Activated naive CD8-positive, alpha-beta T cell treated with anti-CD3 and anti-CD28 coated beads, Interleukin-2, amount 10 ng/mL, durations not matched to agents 7 days and 5 days (primary cell): Measurements from ENCODE around the gene RTBDN. TPM values are rescaled to one million over a fixed set of nuclear protein-coding genes. Genes with fewer than 3 reads are reported as not detected.

Source experiments
- ATAC-seq: fragments of 150-1000 bp; cut with Tn5 transposase; one replicate; pipeline ENCODE4 v1.10.0; 2021; ENCODE audit warnings: low read depth, moderate library complexity
- POLR2A ChIA-PET: fragments of 350-600 bp; sonication (Branson Sonifier 250); formaldehyde crosslinking; loops from one replicate; lab custom pipeline; 2021; ENCODE audit warnings: antibody characterized with exemption; lab: Charles Lee
- DNase-seq: peaks from one replicate; pipeline ENCODE4 v3.0.0; 2021
- H3K27ac Mint-ChIP-seq: one replicate; pipeline ENCODE4 v1.8.0; 2022; ENCODE audit warnings: mild to moderate bottlenecking, mixed read lengths
- H3K27me3 Mint-ChIP-seq: one replicate; pipeline ENCODE4 v1.8.0; 2022; ENCODE audit warnings: mild to moderate bottlenecking, moderate library complexity, mixed read lengths
- H3K36me3 Mint-ChIP-seq: one replicate; pipeline ENCODE4 v1.8.0; 2021; ENCODE audit warnings: mild to moderate bottlenecking, mixed read lengths
- H3K4me1 Mint-ChIP-seq: one replicate; pipeline ENCODE4 v1.8.0; 2021; ENCODE audit warnings: mixed read lengths
- H3K4me3 Mint-ChIP-seq: one replicate; pipeline ENCODE4 v1.8.0; 2022; ENCODE audit warnings: mild to moderate bottlenecking, moderate library complexity, mixed read lengths
- H3K9me3 Mint-ChIP-seq: one replicate; pipeline ENCODE4 v1.8.0; 2021; ENCODE audit warnings: mixed read lengths
- total RNA-seq, 2 experiments: library from RNA; stranded (reverse); gene quantifications; one replicate each; pipeline ENCODE4 v1.2.3, GENCODE V29; 2021

Gene RTBDN
- total RNA-seq, 2 experiments from 2014 or later = not detected

GRCh38 chr19:12843999-12844732 is 9.8 kb upstream of the RTBDN start:
- Mint-ChIP-seq H3K27me3 (peaks cover 48% of the 10 kb centered on the region), H3K4me1 (peaks cover 16% of the 10 kb centered on the region), H3K36me3 (no peaks in the 10 kb centered on the region), H3K9me3 (no peaks in the 10 kb centered on the region), H3K27ac (no peak overlapping the region), H3K4me3 (no peak overlapping the region)
- DNase-seq (no peak), ATAC-seq (no peak)
- POLR2A ChIA-PET = no interaction called here

- H3K4me1 Mint-ChIP-seq = peaks cover 18% of the 10 kb centered on the region
- no peaks in the 10 kb centered on the region for H3K36me3 Mint-ChIP-seq
- H3K4me3 Mint-ChIP-seq = no peak overlapping the region
- no peak overlapping the region for H3K27ac Mint-ChIP-seq
- ATAC-seq (no peak), DNase-seq (no peak)
- H3K27me3 Mint-ChIP-seq = peaks cover 56% of the 10 kb centered on the region
- POLR2A ChIA-PET = no interaction called here
- H3K9me3 Mint-ChIP-seq = no peaks in the 10 kb centered on the region
Observed at GRCh38 chr19:12843328-12843727, 8.9 kb upstream of the RTBDN start.

GRCh38 chr19:12842511-12842910 is 8.1 kb upstream of the RTBDN start:
- POLR2A ChIA-PET = interaction anchor here (0.6 kb wide), 1 partner anchor 1977 kb away, joined by 4 read pairs; no protein-coding TSS in a partner anchor
- Mint-ChIP-seq H3K4me3 (no peak overlapping the region), H3K27ac (no peak overlapping the region), H3K27me3 (peaks cover 62% of the 10 kb centered on the region), H3K4me1 (peaks cover 17% of the 10 kb centered on the region), H3K36me3 (no peaks in the 10 kb centered on the region), H3K9me3 (no peaks in the 10 kb centered on the region)
- no peak for DNase-seq
- no peak for ATAC-seq

GRCh38 chr19:12841094-12841493 is 6.7 kb upstream of the RTBDN start:
- Mint-ChIP-seq H3K4me3 (peak overlapping the region; percentile 64), H3K36me3 (no peaks in the 10 kb centered on the region), H3K27ac (no peak overlapping the region), H3K9me3 (no peaks in the 10 kb centered on the region), H3K27me3 (peaks cover 67% of the 10 kb centered on the region), H3K4me1 (peaks cover 17% of the 10 kb centered on the region)
- DNase-seq (peak; percentile 49), ATAC-seq (no peak)
- POLR2A ChIA-PET = no interaction called here

GRCh38 chr19:12840091-12841079 is 6.0 kb upstream of the RTBDN start:
- peaks cover 74% of the 10 kb centered on the region for H3K27me3 Mint-ChIP-seq
- no peaks in the 10 kb centered on the region for H3K9me3 Mint-ChIP-seq
- POLR2A ChIA-PET = no interaction called here
- DNase-seq (peak; percentile 66), ATAC-seq (peak; percentile 11)
- H3K4me3 Mint-ChIP-seq = peak overlapping the region; percentile 64
- H3K36me3 Mint-ChIP-seq = no peaks in the 10 kb centered on the region
- peaks cover 17% of the 10 kb centered on the region for H3K4me1 Mint-ChIP-seq
- no peak overlapping the region for H3K27ac Mint-ChIP-seq

GRCh38 chr19:12838886-12839756 is 4.7 kb upstream of the RTBDN start:
- Mint-ChIP-seq H3K9me3 (no peaks in the 10 kb centered on the region), H3K27me3 (peaks cover 76% of the 10 kb centered on the region), H3K27ac (peak overlapping the region; percentile 43), H3K36me3 (no peaks in the 10 kb centered on the region), H3K4me1 (peaks cover 19% of the 10 kb centered on the region), H3K4me3 (peak overlapping the region; percentile 74)
- no peak for DNase-seq
- POLR2A ChIA-PET = no interaction called here
- ATAC-seq = no peak

- H3K36me3 Mint-ChIP-seq = no peaks in the 10 kb centered on the region
- H3K27me3 Mint-ChIP-seq = peaks cover 78% of the 10 kb centered on the region
- peak; percentile 73 for ATAC-seq
- peak within 1 kb of the TSS; percentile 43 for H3K27ac Mint-ChIP-seq
- peak; percentile 82 for DNase-seq
- POLR2A ChIA-PET = no interaction called here
- no peaks in the 10 kb centered on the region for H3K9me3 Mint-ChIP-seq
- H3K4me3 Mint-ChIP-seq = peak within 1 kb of the TSS; percentile 74
- H3K4me1 Mint-ChIP-seq = peaks cover 20% of the 10 kb centered on the region
Observed at GRCh38 chr19:12838182-12838885, 4.0 kb upstream of the RTBDN start, which contains the start of gene MAST1. Gene MAST1, plus strand, starts transcription at chr19:12838515. Its CDS starts 58 bp downstream, at chr19:12838573.

GRCh38 chr19:12837225-12837624 is 2.8 kb upstream of the RTBDN start:
- Mint-ChIP-seq H3K4me1 (peaks cover 25% of the 10 kb centered on the region), H3K27ac (no peak overlapping the region), H3K36me3 (no peaks in the 10 kb centered on the region), H3K4me3 (no peak overlapping the region), H3K9me3 (no peaks in the 10 kb centered on the region), H3K27me3 (peaks cover 83% of the 10 kb centered on the region)
- ATAC-seq (no peak), DNase-seq (no peak)
- POLR2A ChIA-PET = no interaction called here

GRCh38 chr19:12836529-12836863 is 2.1 kb upstream of the RTBDN start:
- Mint-ChIP-seq H3K36me3 (no peaks in the 10 kb centered on the region), H3K27ac (no peak overlapping the region)

GRCh38 chr19:12834976-12835757 is 788 bp upstream of the RTBDN start:
- no peaks in the 10 kb centered on the region for H3K36me3 Mint-ChIP-seq
- H3K27ac Mint-ChIP-seq = no peak overlapping the region
- peaks cover 15% of the 10 kb centered on the region for H3K4me1 Mint-ChIP-seq
- POLR2A ChIA-PET = interaction anchor here (1.2 kb wide), 1 partner anchor 16 kb away, joined by 3 read pairs; no protein-coding TSS in a partner anchor
- peak; percentile 42 for DNase-seq
- ATAC-seq = no peak
- H3K4me3 Mint-ChIP-seq = no peak overlapping the region
- no peaks in the 10 kb centered on the region for H3K9me3 Mint-ChIP-seq
- H3K27me3 Mint-ChIP-seq = peaks cover 81% of the 10 kb centered on the region

More at GRCh38 chr19:12836529-12836863, 2.1 kb upstream of the RTBDN start:
- H3K4me3 Mint-ChIP-seq = no peak overlapping the region
- peaks cover 85% of the 10 kb centered on the region for H3K27me3 Mint-ChIP-seq
- ATAC-seq (no peak), DNase-seq (no peak)
- peaks cover 24% of the 10 kb centered on the region for H3K4me1 Mint-ChIP-seq
- POLR2A ChIA-PET = no interaction called here
- H3K9me3 Mint-ChIP-seq = no peaks in the 10 kb centered on the region

GRCh38 chr19:12833738-12834565 is 427 bp downstream of the RTBDN start:
- DNase-seq (peak; percentile 48), ATAC-seq (no peak)
- POLR2A ChIA-PET = interaction anchor here (1.2 kb wide), 1 partner anchor 15 kb away, joined by 3 read pairs; no protein-coding TSS in a partner anchor
- H3K4me1 Mint-ChIP-seq = peaks cover 9% of the 10 kb centered on the region
- H3K27me3 Mint-ChIP-seq = peaks cover 82% of the 10 kb centered on the region
- peak overlapping the region; percentile 11 for H3K4me3 Mint-ChIP-seq
- no peaks in the 10 kb centered on the region for H3K36me3 Mint-ChIP-seq
- H3K27ac Mint-ChIP-seq = no peak overlapping the region
- no peaks in the 10 kb centered on the region for H3K9me3 Mint-ChIP-seq
